ENCODE data around the gene DNAJC18.
"Not testable (repeated sequence)": the region's sequence is repeated elsewhere in the genome, so short reads cannot be mapped to it uniquely, and the experiment has no call there.

The DNAJC18 gene

GRCh38 chr5:139439013-139439903 lies at the start of gene DNAJC18:
Gene DNAJC18, minus strand, starts transcription at chr5:139439525. Its CDS starts 80 bp downstream, at chr5:139439445.
- DNase-seq (ENCODE audit: low read depth) = peak; percentile 77

DNA sequence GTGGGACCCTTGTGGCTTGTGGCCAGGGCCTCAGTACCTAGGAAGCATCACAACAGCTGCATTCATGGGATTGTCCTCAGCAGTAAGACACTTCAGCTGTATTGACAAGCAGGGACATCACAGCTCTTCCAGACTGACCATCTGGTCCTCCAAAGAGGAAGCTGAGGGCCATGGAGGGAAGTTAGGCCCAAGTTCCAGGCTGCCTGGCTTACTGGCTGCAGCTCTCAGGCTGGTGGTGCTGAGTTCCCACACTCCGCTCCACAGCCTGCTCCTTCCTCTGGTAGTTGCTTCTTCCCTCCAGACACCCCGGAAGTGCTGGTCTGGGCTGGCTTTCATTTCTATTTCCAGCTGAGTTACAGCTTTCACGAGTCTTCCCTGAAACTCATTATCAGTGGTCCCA lies 48.9 kb upstream of the DNAJC18 start:
- no peak for DNase-seq (ENCODE audit: low read depth)

DNA sequence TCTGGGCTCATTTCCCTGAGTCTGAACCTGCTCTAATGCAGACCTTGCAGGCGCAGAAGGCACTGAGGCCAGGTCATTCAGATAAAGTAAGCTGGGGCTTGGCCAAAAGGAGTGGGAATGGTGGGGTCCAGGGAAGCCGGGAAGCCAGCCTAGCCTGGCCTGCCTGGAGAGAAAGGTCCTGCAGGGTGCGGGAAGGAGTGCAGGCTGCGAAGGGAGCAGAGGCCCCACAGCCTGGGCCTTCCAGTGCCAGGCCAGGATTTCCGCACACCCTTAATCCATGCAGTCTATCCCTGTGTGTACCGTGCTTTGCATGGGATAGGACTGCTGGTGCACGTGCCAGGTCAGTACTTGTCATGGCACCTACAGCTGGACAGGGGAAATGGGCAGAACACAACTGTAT lies 46.9 kb upstream of the DNAJC18 start:
- DNase-seq (ENCODE audit: low read depth) = no peak

DNA sequence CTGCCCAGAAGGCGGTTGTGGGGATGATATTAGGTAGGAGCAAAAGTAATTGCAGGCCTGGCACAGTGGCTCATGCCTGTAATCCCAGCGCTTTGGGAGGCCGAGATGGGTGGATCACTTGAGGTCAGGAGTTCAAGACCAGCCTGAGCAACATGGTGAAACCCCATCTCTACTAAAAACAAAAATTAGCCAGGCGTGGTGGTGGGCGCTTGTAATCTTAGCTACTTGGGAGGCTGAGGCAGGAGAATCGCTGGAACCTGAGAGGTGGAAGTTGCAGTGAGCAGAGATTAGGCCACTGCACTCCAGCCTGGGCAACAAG lies 43.5 kb upstream of the DNAJC18 start:
- not testable (repeated sequence) for DNase-seq (ENCODE audit: low read depth)

GRCh38 chr5:139482050-139482889 lies 42.9 kb upstream of the DNAJC18 start, which contains the start of gene STING1:
Gene STING1, minus strand, starts transcription at chr5:139482758. Its CDS starts 1,054 bp downstream, at chr5:139481704.
- peak; percentile 47 for DNase-seq (ENCODE audit: low read depth)

DNA sequence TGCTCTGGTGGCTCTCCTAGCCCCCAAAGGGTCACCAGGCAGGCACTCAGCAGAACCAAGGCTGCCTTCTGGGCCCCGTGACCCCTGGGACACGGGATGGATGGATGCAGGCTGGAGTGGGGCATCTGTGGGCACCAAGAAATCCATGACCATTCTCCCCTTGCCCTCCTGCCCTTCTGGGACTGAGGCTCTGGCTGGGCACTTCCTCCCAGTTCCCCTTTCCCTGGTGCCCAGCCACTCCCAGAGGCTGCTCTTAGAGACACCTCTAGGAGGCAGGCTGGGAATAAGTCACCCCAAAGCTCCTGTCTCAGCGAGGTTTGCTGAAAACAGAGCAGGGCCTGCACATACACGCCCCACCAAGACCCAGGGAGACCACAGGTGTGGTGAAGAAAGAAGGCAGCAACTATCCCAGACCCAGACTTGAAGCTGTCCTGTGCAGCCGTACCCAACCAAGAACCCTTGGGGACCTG lies 42.3 kb upstream of the DNAJC18 start:
- no peak for DNase-seq (ENCODE audit: low read depth)

- DNase-seq (ENCODE audit: low read depth) = no peak
Measured at GRCh38 chr5:139481122-139481533, 41.8 kb upstream of the DNAJC18 start.

GRCh38 chr5:139479729-139480128 lies 40.4 kb upstream of the DNAJC18 start:
- DNase-seq (ENCODE audit: low read depth) = not testable (repeated sequence)

- not testable (repeated sequence) for DNase-seq (ENCODE audit: low read depth)
Measured at GRCh38 chr5:139478657-139479423, 39.5 kb upstream of the DNAJC18 start.

- DNase-seq (ENCODE audit: low read depth) = no peak
Measured at GRCh38 chr5:139475865-139476617, 36.7 kb upstream of the DNAJC18 start.

GRCh38 chr5:139474890-139475791 lies 35.8 kb upstream of the DNAJC18 start:
- DNase-seq (ENCODE audit: low read depth) = no peak

GRCh38 chr5:139473565-139473964 lies 34.2 kb upstream of the DNAJC18 start:
- DNase-seq (ENCODE audit: low read depth) = no peak

GRCh38 chr5:139473105-139473504 lies 33.8 kb upstream of the DNAJC18 start:
- DNase-seq (ENCODE audit: low read depth) = no peak

- DNase-seq (ENCODE audit: low read depth) = no peak
Measured at GRCh38 chr5:139472386-139473030, 33.2 kb upstream of the DNAJC18 start.

GRCh38 chr5:139470821-139471300 lies 31.5 kb upstream of the DNAJC18 start, which contains the start of gene SMIM33:
Gene SMIM33, plus strand, starts transcription at chr5:139471004. Its CDS starts 118 bp downstream, at chr5:139471122.
- DNase-seq (ENCODE audit: low read depth) = peak; percentile 27

GRCh38 chr5:139468421-139468931 lies 29.2 kb upstream of the DNAJC18 start:
- no peak for DNase-seq (ENCODE audit: low read depth)

- DNase-seq (ENCODE audit: low read depth) = no peak
Measured at GRCh38 chr5:139462586-139463276, 23.4 kb upstream of the DNAJC18 start, which contains the start of gene ECSCR. Gene ECSCR, minus strand, starts transcription at chr5:139462743. Its CDS starts 73 bp downstream, at chr5:139462670.

- DNase-seq (ENCODE audit: low read depth) = no peak
Measured at GRCh38 chr5:139461698-139462097, 22.4 kb upstream of the DNAJC18 start.

All from activated T-helper 1 cell treated with Interleukin-2 at 50 U/mL for 16 hours (primary cell).